HepG2 (cell line): ENCODE measurements around the gene SOX12. TPM values are rescaled to one million over a fixed set of nuclear protein-coding genes. Genes with fewer than 3 reads are reported as not detected.

Experiments
- CBX2 ChIP-seq, 2 experiments: fragments of 200-600 bp in 1 of 2; sonication (generic); formaldehyde crosslinking in 1 of 2; IDR thresholded peaks; 2 replicates each; pipeline versions ENCODE4 v1.7.0 to v1.8.1; 2018 to 2022; ENCODE audit warnings: low read depth in 2 of 2, low read length in 1 of 2, mild to moderate bottlenecking in 1 of 2, missing genetic modification reagents in 1 of 2
- CHD2 ChIP-seq: IDR thresholded peaks from 2 replicates; pipeline ENCODE4 v1.6.1; 2011; ENCODE audit warnings: low read depth, low read length, improper control_type of control experiment
- EEA1 ChIP-seq: sonication (generic); formaldehyde crosslinking; IDR thresholded peaks from 2 replicates; pipeline ENCODE4 v1.5.1; 2020; ENCODE audit warnings: mild to moderate bottlenecking, missing genetic modification reagents, borderline replicate concordance
- GMEB2 ChIP-seq: IDR thresholded peaks from 2 replicates; pipeline ENCODE4 v1.6.1; 2016; ENCODE audit warnings: missing biosample characterization, missing genetic modification reagents, low read depth
- JUND ChIP-seq: sonication (generic); formaldehyde crosslinking; IDR thresholded peaks from 2 replicates; pipeline ENCODE4 v1.8.0; 2022; ENCODE audit warnings: mild to moderate bottlenecking, missing genetic modification reagents
- KDM1A ChIP-seq: IDR thresholded peaks from 2 replicates; pipeline ENCODE4 v1.6.1; 2016; ENCODE audit warnings: missing compliant biosample characterization
- MATR3 ChIP-seq: sonication (generic); formaldehyde crosslinking; IDR thresholded peaks from 2 replicates; pipeline ENCODE4 v1.4.0; 2020; ENCODE audit warnings: missing genetic modification reagents
- POGZ ChIP-seq: sonication (generic); formaldehyde crosslinking; IDR thresholded peaks from 2 replicates; pipeline ENCODE4 v1.4.0; 2020; ENCODE audit warnings: mild to moderate bottlenecking, missing genetic modification reagents
- PRDM4 ChIP-seq: sonication (generic); formaldehyde crosslinking; IDR thresholded peaks from 2 replicates; pipeline ENCODE4 v1.9.0; 2021; ENCODE audit warnings: missing genetic modification reagents, borderline replicate concordance
- RFX3 ChIP-seq: IDR thresholded peaks from 2 replicates; pipeline ENCODE4 v1.6.1; 2016; ENCODE audit warnings: missing biosample characterization, missing genetic modification reagents
- SIX4 ChIP-seq: sonication (generic); formaldehyde crosslinking; IDR thresholded peaks from 2 replicates; pipeline ENCODE4 v1.4.0; 2020; ENCODE audit warnings: missing genetic modification reagents
- SRSF1 ChIP-seq: fragments of 200-400 bp; formaldehyde crosslinking; optimal IDR thresholded peaks from 2 replicates; pipeline ENCODE3; 2017; ENCODE audit warnings: mild to moderate bottlenecking, low read depth, low read length, moderate library complexity
- TCF7L2 ChIP-seq: IDR thresholded peaks from 2 replicates; pipeline ENCODE4 v1.6.1; 2011; ENCODE audit warnings: mild to moderate bottlenecking, low read depth, low read length, moderate library complexity
- ZBTB1 ChIP-seq: sonication (generic); formaldehyde crosslinking; IDR thresholded peaks from 2 replicates; pipeline ENCODE4 v1.4.0; 2020; ENCODE audit warnings: missing genetic modification reagents, borderline replicate concordance
- ZNF138 ChIP-seq: sonication (generic); formaldehyde crosslinking; IDR thresholded peaks from 2 replicates; pipeline ENCODE4 v1.5.0; 2020; ENCODE audit warnings: mild to moderate bottlenecking, low read depth, missing genetic modification reagents
- ZNF354B ChIP-seq: sonication (generic); formaldehyde crosslinking; IDR thresholded peaks from 2 replicates; pipeline ENCODE4 v1.8.0; 2022; ENCODE audit warnings: mild to moderate bottlenecking, missing genetic modification reagents
- ZNF460 ChIP-seq: sonication (generic); formaldehyde crosslinking; IDR thresholded peaks from 2 replicates; pipeline ENCODE4 v1.5.1; 2020; ENCODE audit warnings: missing genetic modification reagents, mild to moderate bottlenecking, borderline replicate concordance
- ZNF557 ChIP-seq: sonication (generic); formaldehyde crosslinking; IDR thresholded peaks from 2 replicates; pipeline ENCODE4 v1.4.0; 2020; ENCODE audit warnings: missing genetic modification reagents
- ZNF749 ChIP-seq: sonication (generic); formaldehyde crosslinking; IDR thresholded peaks from 2 replicates; pipeline ENCODE4 v1.8.0; 2022; ENCODE audit warnings: mild to moderate bottlenecking, missing genetic modification reagents, moderate library complexity, borderline replicate concordance
- ZNF780A ChIP-seq: sonication (generic); formaldehyde crosslinking; IDR thresholded peaks from 2 replicates; pipeline ENCODE4 v1.8.0; 2022; ENCODE audit warnings: mild to moderate bottlenecking, missing genetic modification reagents, moderate library complexity
- ZSCAN21 ChIP-seq: sonication (generic); formaldehyde crosslinking; IDR thresholded peaks from 2 replicates; pipeline ENCODE4 v1.8.0; 2022; ENCODE audit warnings: mild to moderate bottlenecking, missing genetic modification reagents, moderate library complexity, borderline replicate concordance
- ZSCAN31 ChIP-seq: sonication (generic); formaldehyde crosslinking; IDR thresholded peaks from 2 replicates; pipeline ENCODE4 v1.5.0; 2020; ENCODE audit warnings: low read depth, mild to moderate bottlenecking, missing genetic modification reagents
- polyA plus RNA-seq, 8 experiments: library from polyadenylated mRNA; depleted of rRNA in 3 of 8; stranded (reverse) in 7 of 8; unstranded in 1 of 8; fragments of >200 nt; fragmentation: Illumina TruSeq in 4 of 8; extraction: Trizol in 4 of 8; gene quantifications; 2 replicates each; pipeline versions ENCODE4 v1.2.1 to v1.2.3, GENCODE V29; 2011 to 2016; ENCODE audit warnings: low read depth in 4 of 8, missing spikeins in 1 of 8, mixed read lengths in 1 of 8; ENCODE audit not compliant: insufficient read depth in 1 of 8
- total RNA-seq, 5 experiments: library from RNA; depleted of rRNA; stranded (reverse); fragments of >200 nt; fragmentation: Illumina TruSeq; extraction: Trizol; gene quantifications; 2 replicates each; pipeline ENCODE4 v1.2.3, GENCODE V29; 2016; ENCODE audit warnings: low read depth in 1 of 5
- TF ChIP-seq, protein P1 (sequence below): sonication (generic); formaldehyde crosslinking; IDR thresholded peaks from 2 replicates; pipeline ENCODE4 v1.5.1; 2020; ENCODE audit warnings: missing genetic modification reagents, mild to moderate bottlenecking, borderline replicate concordance
- TF ChIP-seq, protein P2 (sequence below): IDR thresholded peaks from 2 replicates; pipeline ENCODE4 v1.6.1; 2016; ENCODE audit warnings: missing genetic modification reagents, missing compliant biosample characterization

SOX12 gene
- total and polyA plus RNA-seq, 2 of the 13 experiments (the other 11 are each of a cell fraction or from before 2014, with no cell fraction given), result 10.0 to 18.7 TPM

DNA sequence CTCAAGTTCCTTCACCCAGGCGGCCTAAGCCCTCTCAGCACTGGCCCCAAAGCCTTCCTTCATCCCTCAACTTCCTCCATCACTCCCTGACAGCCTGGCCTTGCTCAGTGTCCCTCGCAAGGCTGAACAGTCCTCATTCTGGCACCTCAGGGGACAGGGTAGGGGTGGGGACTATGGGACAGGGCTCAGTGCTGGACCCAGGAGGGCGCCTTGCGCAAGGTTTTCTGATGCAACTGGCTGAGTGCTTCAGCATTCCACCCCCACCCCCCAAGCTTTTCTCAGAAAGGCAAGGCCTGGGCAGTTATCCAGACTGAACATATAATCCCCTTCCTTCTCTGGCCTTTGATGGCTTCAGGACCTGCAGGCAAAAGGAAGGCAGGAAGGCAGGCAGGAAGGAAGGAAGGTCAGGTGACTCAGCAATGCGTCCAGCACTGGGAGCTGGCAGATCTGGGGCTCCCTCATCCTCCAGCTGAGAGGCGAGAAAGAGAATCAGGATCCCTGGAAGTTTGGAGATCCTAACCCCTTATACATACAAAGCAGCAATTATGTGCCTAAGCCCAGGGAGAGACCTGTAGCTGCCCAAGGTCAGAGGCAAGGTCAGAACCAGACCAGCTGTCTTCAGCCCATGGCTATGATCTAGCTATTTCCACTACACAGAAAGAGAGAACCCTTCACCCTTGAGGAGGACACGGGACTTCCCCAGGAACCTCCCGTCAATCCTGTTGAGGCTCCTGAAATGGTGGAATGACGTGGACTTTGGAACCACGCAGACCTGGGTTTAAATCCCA, 46.6 kb downstream of the SOX12 start (continued):
- TF ChIP-seq, protein P1, sequence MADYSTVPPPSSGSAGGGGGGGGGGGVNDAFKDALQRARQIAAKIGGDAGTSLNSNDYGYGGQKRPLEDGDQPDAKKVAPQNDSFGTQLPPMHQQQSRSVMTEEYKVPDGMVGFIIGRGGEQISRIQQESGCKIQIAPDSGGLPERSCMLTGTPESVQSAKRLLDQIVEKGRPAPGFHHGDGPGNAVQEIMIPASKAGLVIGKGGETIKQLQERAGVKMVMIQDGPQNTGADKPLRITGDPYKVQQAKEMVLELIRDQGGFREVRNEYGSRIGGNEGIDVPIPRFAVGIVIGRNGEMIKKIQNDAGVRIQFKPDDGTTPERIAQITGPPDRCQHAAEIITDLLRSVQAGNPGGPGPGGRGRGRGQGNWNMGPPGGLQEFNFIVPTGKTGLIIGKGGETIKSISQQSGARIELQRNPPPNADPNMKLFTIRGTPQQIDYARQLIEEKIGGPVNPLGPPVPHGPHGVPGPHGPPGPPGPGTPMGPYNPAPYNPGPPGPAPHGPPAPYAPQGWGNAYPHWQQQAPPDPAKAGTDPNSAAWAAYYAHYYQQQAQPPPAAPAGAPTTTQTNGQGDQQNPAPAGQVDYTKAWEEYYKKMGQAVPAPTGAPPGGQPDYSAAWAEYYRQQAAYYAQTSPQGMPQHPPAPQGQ, result peak; percentile 33; the same call in 1 of the 2 replicates
- no peak; the same call in none of the 2 replicates for TF ChIP-seq SIX4 (CRISPR knock-in tag)
- TF ChIP-seq ZSCAN31 (CRISPR knock-in tag), result peak; percentile 97; the same call in 1 of the 2 replicates
- 0 out of 2 replicates have a peak, but pooled peaks have one; percentile 32 for TF ChIP-seq GMEB2
- TF ChIP-seq ZNF354B, result no peak
- TF ChIP-seq ZSCAN21 (CRISPR knock-in tag), result peak; percentile 96
- TF ChIP-seq RFX3 (CRISPR knock-in tag), result no peak
- TF ChIP-seq SRSF1, result no peak
- TF ChIP-seq POGZ (CRISPR knock-in tag), result peak; percentile 82
- TF ChIP-seq EEA1 (CRISPR knock-in tag), result no peak
- peak; percentile 85; the same call in 1 of the 2 replicates for TF ChIP-seq ZNF749 (CRISPR knock-in tag)
- TF ChIP-seq ZBTB1, result no peak
- peak; percentile 95 for TF ChIP-seq ZNF138 (CRISPR knock-in tag)
- TF ChIP-seq, protein P2, sequence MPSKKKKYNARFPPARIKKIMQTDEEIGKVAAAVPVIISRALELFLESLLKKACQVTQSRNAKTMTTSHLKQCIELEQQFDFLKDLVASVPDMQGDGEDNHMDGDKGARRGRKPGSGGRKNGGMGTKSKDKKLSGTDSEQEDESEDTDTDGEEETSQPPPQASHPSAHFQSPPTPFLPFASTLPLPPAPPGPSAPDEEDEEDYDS (CRISPR knock-in tag), result peak; percentile 58; the same call in 1 of the 2 replicates
- TF ChIP-seq JUND (CRISPR knock-in tag), result peak; percentile 85
- no peak for TF ChIP-seq CBX2 (IDR thresholded peaks at IDR 0.05; ENCODE audit: low read depth, low read length)
- TF ChIP-seq CBX2 (CRISPR knock-in tag; IDR thresholded peaks at IDR 0.05; ENCODE audit: low read depth), result no peak
- TF ChIP-seq ZNF460 (CRISPR knock-in tag), result no peak; the same call in 1 of the 2 replicates
- no peak for TF ChIP-seq PRDM4 (CRISPR knock-in tag)
- peak; percentile 79; the same call in 1 of the 2 replicates for TF ChIP-seq CHD2
- TF ChIP-seq KDM1A, result peak; percentile 91
- no peak for TF ChIP-seq TCF7L2
- peak; percentile 83; the same call in 1 of the 2 replicates for TF ChIP-seq ZNF557 (CRISPR knock-in tag)
- TF ChIP-seq MATR3 (CRISPR knock-in tag), result no peak
- TF ChIP-seq ZNF780A (CRISPR knock-in tag), result peak; percentile 99
